OCI-LY3 (cell line): Measurements from ENCODE around the gene TEX14.

ENCODE experiments used
- CTCF ChIP-seq: fragments of 200-600, 300-600 bp; sonication (generic); IDR thresholded peaks from 2 replicates; pipeline ENCODE4 v1.5.1; 2014; ENCODE audit warnings: antibody characterized with exemption, low read length, low read depth
- EZH2phosphoT487 ChIP-seq: fragments of 200-600 bp; shearing (Covaris generic); IDR thresholded peaks from 2 replicates; pipeline ENCODE4 v1.6.1; 2018; ENCODE audit warnings: antibody characterized with exemption, mixed run types, low read depth

DNA sequence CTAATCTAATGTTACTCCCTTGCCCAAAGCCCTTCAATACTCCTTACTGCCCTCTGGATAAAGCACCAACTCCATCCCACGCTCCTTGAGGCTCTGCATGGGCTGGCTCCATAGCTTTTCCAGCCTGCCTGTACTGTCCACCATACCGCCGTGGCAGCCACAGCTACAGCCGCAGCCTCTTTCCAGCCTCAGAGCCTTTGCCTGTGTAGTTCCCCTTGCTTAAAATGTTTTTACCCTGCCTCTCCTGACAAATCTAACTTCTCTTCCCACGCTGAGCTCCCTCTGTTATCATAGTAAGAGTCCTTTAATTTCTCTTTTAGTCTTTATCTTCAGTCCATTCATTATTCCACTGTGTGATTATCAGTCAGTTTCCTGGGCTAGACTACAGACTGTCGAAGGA lies 22.0 kb downstream of the TEX14 start:
- TF ChIP-seq CTCF (no peak), EZH2phosphoT487 (no peak)
